Mesenchymal stem cell (in vitro differentiated cells and primary cell): ENCODE measurements around the gene FBXL2.

Experiments
- DNase-seq: peaks from one replicate; pipeline ENCODE4 v3.0.0-alpha.2; 2013
- H2AFZ ChIP-seq: one replicate; pipeline ENCODE4 v1.6.1; 2013; ENCODE audit warnings: low read depth, mild to moderate bottlenecking, control low read depth, inconsistent platforms, low read length, moderate library complexity
- H2AK5ac ChIP-seq: 2 replicates; pipeline ENCODE4 v1.6.1; 2013; ENCODE audit warnings: low read length, moderate library complexity, mild to moderate bottlenecking, inconsistent platforms; ENCODE audit not compliant: severe bottlenecking
- H2BK120ac ChIP-seq: one replicate; pipeline ENCODE4 v1.6.1; 2013; ENCODE audit warnings: low read depth, mild to moderate bottlenecking, inconsistent platforms, low read length, moderate library complexity
- H2BK12ac ChIP-seq, 2 experiments: one replicate each; pipeline ENCODE4 v1.6.1; 2013; ENCODE audit warnings: inconsistent platforms in 2 of 2, low read length in 2 of 2, mild to moderate bottlenecking in 2 of 2, moderate library complexity in 2 of 2, control low read depth in 1 of 2
- H2BK15ac ChIP-seq: one replicate; pipeline ENCODE4 v1.6.1; 2013; ENCODE audit warnings: mild to moderate bottlenecking, low read depth, inconsistent platforms; ENCODE audit not compliant: poor library complexity, severe bottlenecking
- H2BK5ac ChIP-seq: 2 replicates; pipeline ENCODE4 v1.6.1; 2013; ENCODE audit warnings: low read depth, mild to moderate bottlenecking, low read length, control low read depth, inconsistent platforms; ENCODE audit not compliant: poor library complexity, severe bottlenecking
- H3K14ac ChIP-seq, 2 experiments: one replicate each; pipeline ENCODE4 v1.6.1; 2013; ENCODE audit warnings: inconsistent platforms in 2 of 2, low read length in 2 of 2, control low read depth in 1 of 2, mild to moderate bottlenecking in 1 of 2, moderate library complexity in 1 of 2
- H3K18ac ChIP-seq, 2 experiments: one replicate each; pipeline ENCODE4 v1.6.1; 2013; ENCODE audit warnings: inconsistent platforms in 2 of 2, low read length in 2 of 2, control low read depth in 1 of 2, low read depth in 1 of 2, mild to moderate bottlenecking in 1 of 2
- H3K23ac ChIP-seq, 2 experiments: one replicate each; pipeline ENCODE4 v1.6.1; 2013; ENCODE audit warnings: inconsistent platforms in 2 of 2, low read length in 2 of 2, mild to moderate bottlenecking in 2 of 2, moderate library complexity in 2 of 2, control low read depth in 1 of 2
- H3K27ac ChIP-seq: 2 replicates; pipeline ENCODE4 v1.5.1; 2013; ENCODE audit warnings: mild to moderate bottlenecking, moderate library complexity, low read length, control low read depth, inconsistent platforms; ENCODE audit not compliant: poor library complexity, severe bottlenecking
- H3K27me3 ChIP-seq, 2 experiments: 2 replicates each; pipeline versions ENCODE4 v1.6.1 to v1.7.0; 2013; ENCODE audit warnings: low read length in 2 of 2, mild to moderate bottlenecking in 2 of 2, moderate library complexity in 2 of 2, control low read depth in 1 of 2, inconsistent platforms in 1 of 2; ENCODE audit not compliant: control insufficient read depth in 1 of 2, insufficient read depth in 1 of 2
- H3K36me3 ChIP-seq, 2 experiments: 2 replicates each; pipeline versions ENCODE4 v1.6.1 to v1.7.0; 2013; ENCODE audit warnings: low read length in 2 of 2, control low read depth in 1 of 2, inconsistent platforms in 1 of 2, low read depth in 1 of 2, mild to moderate bottlenecking in 1 of 2; ENCODE audit not compliant: insufficient read depth in 2 of 2, control insufficient read depth in 1 of 2
- H3K4ac ChIP-seq, 2 experiments: one replicate each; pipeline ENCODE4 v1.6.1; 2013; ENCODE audit warnings: inconsistent platforms in 2 of 2, low read length in 2 of 2, mild to moderate bottlenecking in 2 of 2, moderate library complexity in 2 of 2, control low read depth in 1 of 2, low read depth in 1 of 2
- H3K4me1 ChIP-seq: 2 replicates; pipeline ENCODE4 v1.6.1; 2013; ENCODE audit warnings: low read depth, low read length, control low read depth; ENCODE audit not compliant: control insufficient read depth, insufficient read depth
- H3K4me2 ChIP-seq: 2 replicates; pipeline ENCODE4 v1.6.1; 2013; ENCODE audit warnings: low read length, mild to moderate bottlenecking, inconsistent platforms; ENCODE audit not compliant: poor library complexity, severe bottlenecking
- H3K4me3 ChIP-seq, 2 experiments: 2 replicates each; pipeline versions ENCODE4 v1.5.1 to v1.7.0; 2013; ENCODE audit warnings: low read length in 2 of 2, mild to moderate bottlenecking in 2 of 2, control low read depth in 1 of 2, low read depth in 1 of 2; ENCODE audit not compliant: insufficient read depth in 1 of 2
- H3K79me1 ChIP-seq: replicated peaks from 2 replicates; pipeline ENCODE4 v1.6.1; 2013; ENCODE audit warnings: mild to moderate bottlenecking, control low read depth, low read length, inconsistent platforms; ENCODE audit not compliant: poor library complexity, severe bottlenecking
- H3K9ac ChIP-seq: 2 replicates; pipeline ENCODE4 v1.7.0; 2013; ENCODE audit warnings: mild to moderate bottlenecking, low read length, moderate library complexity
- H3K9me3 ChIP-seq: 2 replicates; pipeline ENCODE4 v1.7.0; 2013; ENCODE audit warnings: mild to moderate bottlenecking, low read length; ENCODE audit not compliant: control insufficient read depth
- H4K8ac ChIP-seq: one replicate; pipeline ENCODE4 v1.6.1; 2013; ENCODE audit warnings: inconsistent platforms, mild to moderate bottlenecking, low read length, moderate library complexity
- H4K91ac ChIP-seq: one replicate; pipeline ENCODE4 v1.6.1; 2013; ENCODE audit warnings: mild to moderate bottlenecking, low read length, inconsistent platforms
- WGBS: methylation state at CpG from one replicate; pipeline ENCODE4 v1.1.7; 2013; ENCODE audit warnings: mixed read lengths; 5-methylcytosine and 5-hydroxymethylcytosine counted together

The FBXL2 gene

DNA sequence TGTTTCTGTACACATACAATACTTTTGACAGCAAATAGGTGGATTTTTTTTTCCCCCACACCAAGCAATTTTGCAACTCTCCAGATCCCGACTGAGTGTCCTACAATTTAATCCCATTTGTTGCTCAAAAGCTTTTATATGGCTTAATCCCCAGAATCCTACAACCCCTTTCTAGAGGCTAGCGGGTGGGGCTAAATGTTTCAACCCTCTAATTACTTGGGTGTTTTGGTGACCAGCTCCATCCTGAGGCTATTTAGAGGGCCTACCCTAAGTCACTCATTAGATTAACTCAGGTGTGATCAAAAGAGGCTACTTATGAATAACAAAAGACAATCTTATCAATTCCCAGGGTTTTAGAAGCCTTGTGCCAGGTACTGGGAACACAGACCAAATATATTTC lies 21.0 kb upstream of the FBXL2 start:
- H3K18ac ChIP-seq, result no peak overlapping the region
- H2BK120ac ChIP-seq, result no peak overlapping the region
- H4K8ac ChIP-seq, result no peak overlapping the region
- no peak overlapping the region for H2AK5ac ChIP-seq
- no peaks in the 10 kb centered on the region for H3K27me3 ChIP-seq
- H3K27ac ChIP-seq, result no peak overlapping the region
- H3K36me3 ChIP-seq, result no peaks in the 10 kb centered on the region
- no peaks in the 10 kb centered on the region for H3K79me1 ChIP-seq
- no peak overlapping the region for H3K4ac ChIP-seq
- 86% methylated on average over 2 of the region's 2 CpGs for WGBS
- no peak overlapping the region for H3K9ac ChIP-seq
- H2BK5ac ChIP-seq, result no peak overlapping the region
- H3K23ac ChIP-seq, result no peak overlapping the region
- H3K14ac ChIP-seq, result no peak overlapping the region
- H2BK15ac ChIP-seq, result no peak overlapping the region
- DNase-seq, result no peak
- no peak overlapping the region for H4K91ac ChIP-seq
- no peak overlapping the region for H2AFZ ChIP-seq
- no peak overlapping the region for H3K4me2 ChIP-seq
- H3K4me3 ChIP-seq, result no peak overlapping the region
- no peaks in the 10 kb centered on the region for H3K4me1 ChIP-seq
- H2BK12ac ChIP-seq, result no peak overlapping the region
- no peaks in the 10 kb centered on the region for H3K9me3 ChIP-seq

- no peak overlapping the region for H2BK5ac ChIP-seq
- no peaks in the 10 kb centered on the region for H3K4me1 ChIP-seq
- H3K9me3 ChIP-seq, result peaks cover 10% of the 10 kb centered on the region
- H3K79me1 ChIP-seq, result no peaks in the 10 kb centered on the region
- no peak overlapping the region for H3K27ac ChIP-seq
- H3K9ac ChIP-seq, result no peak overlapping the region
- no peak overlapping the region for H2AK5ac ChIP-seq
- no peak overlapping the region for H4K91ac ChIP-seq
- no peak overlapping the region for H3K23ac ChIP-seq
- H2AFZ ChIP-seq, result no peak overlapping the region
- H3K4me3 ChIP-seq, result no peak overlapping the region
- no peaks in the 10 kb centered on the region for H3K36me3 ChIP-seq
- no peak overlapping the region for H3K14ac ChIP-seq
- H3K27me3 ChIP-seq, result no peaks in the 10 kb centered on the region
- H4K8ac ChIP-seq, result no peak overlapping the region
- H3K4me2 ChIP-seq, result no peak overlapping the region
- WGBS, result 100% methylated on average over 3 of the region's 5 CpGs
- no peak overlapping the region for H2BK15ac ChIP-seq
- H3K4ac ChIP-seq, result no peak overlapping the region
- H2BK12ac ChIP-seq, result no peak overlapping the region
- DNase-seq, result no peak
- no peak overlapping the region for H2BK120ac ChIP-seq
- no peak overlapping the region for H3K18ac ChIP-seq
These were observed 17.1 kb upstream of the FBXL2 start for GRCh38 chr3:33260104-33260503.

DNA sequence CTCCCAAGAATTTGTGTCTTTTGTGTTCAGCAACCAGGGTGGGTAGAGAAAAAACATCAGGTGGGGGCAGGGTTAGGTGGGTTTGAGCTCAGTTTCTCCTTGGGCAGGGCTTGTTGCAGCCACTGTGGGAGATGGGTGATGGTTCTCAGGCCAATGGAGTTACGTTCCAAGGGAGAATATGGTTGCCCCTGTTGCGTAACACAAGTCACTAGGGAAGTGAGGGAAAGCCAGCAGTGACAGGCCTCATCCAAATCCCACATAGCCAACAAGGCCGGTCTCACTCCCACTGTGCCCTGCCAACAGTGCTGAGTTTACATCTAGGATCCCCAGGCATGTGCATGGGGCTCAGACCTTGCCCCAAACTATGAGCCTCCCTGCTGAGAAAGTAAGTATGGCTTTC lies 7.9 kb upstream of the FBXL2 start:
- H3K36me3 ChIP-seq, result no peaks in the 10 kb centered on the region
- peak overlapping the region in 1 of 2 experiments; percentile 12 for H3K14ac ChIP-seq
- no peak overlapping the region for H3K18ac ChIP-seq
- H3K79me1 ChIP-seq, result no peaks in the 10 kb centered on the region
- no peak overlapping the region for H3K9ac ChIP-seq
- H3K9me3 ChIP-seq, result peaks cover 23% of the 10 kb centered on the region
- no peak overlapping the region for H4K8ac ChIP-seq
- no peaks in the 10 kb centered on the region for H3K4me1 ChIP-seq
- H3K4ac ChIP-seq, result no peak overlapping the region
- no peak overlapping the region for H2AFZ ChIP-seq
- DNase-seq, result no peak
- H2BK120ac ChIP-seq, result no peak overlapping the region
- no peak overlapping the region for H3K4me2 ChIP-seq
- H3K27ac ChIP-seq, result no peak overlapping the region
- no peak overlapping the region for H3K4me3 ChIP-seq
- H2BK12ac ChIP-seq, result no peak overlapping the region
- no peak overlapping the region for H2BK15ac ChIP-seq
- H2AK5ac ChIP-seq, result no peak overlapping the region
- H3K27me3 ChIP-seq, result peaks cover 0 to 7% of the 10 kb centered on the region in 2 experiments
- no peak overlapping the region for H3K23ac ChIP-seq
- H4K91ac ChIP-seq, result no peak overlapping the region
- WGBS, result 90% methylated on average over 3 of the region's 3 CpGs
- no peak overlapping the region for H2BK5ac ChIP-seq

DNA sequence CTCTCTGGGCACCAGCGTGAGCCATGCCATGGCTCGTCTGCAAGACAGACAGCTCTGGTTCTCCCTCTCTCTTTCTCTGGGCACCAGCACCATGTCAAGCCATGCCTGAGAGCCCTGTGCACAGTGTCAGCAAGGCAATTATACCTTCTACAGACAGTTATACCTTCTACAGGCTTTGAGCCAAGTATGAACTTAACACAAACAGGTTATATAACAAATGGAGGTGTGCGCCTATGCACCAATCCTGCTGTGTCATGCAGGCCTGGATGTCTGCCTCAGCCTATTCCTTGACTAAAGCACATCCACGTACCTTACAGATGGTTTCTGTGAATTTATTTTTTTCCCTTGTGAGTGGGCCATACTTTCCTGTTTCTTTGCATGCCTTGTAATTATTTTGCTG lies 5.9 kb upstream of the FBXL2 start:
- H4K8ac ChIP-seq, result no peak overlapping the region
- H2BK5ac ChIP-seq, result no peak overlapping the region
- no peak overlapping the region for H4K91ac ChIP-seq
- peaks cover 13% of the 10 kb centered on the region for H3K9me3 ChIP-seq
- no peak overlapping the region for H3K4ac ChIP-seq
- H3K14ac ChIP-seq, result no peak overlapping the region
- H3K79me1 ChIP-seq, result no peaks in the 10 kb centered on the region
- H3K36me3 ChIP-seq, result no peaks in the 10 kb centered on the region
- H2BK120ac ChIP-seq, result no peak overlapping the region
- H3K23ac ChIP-seq, result no peak overlapping the region
- DNase-seq, result no peak
- H3K4me3 ChIP-seq, result no peak overlapping the region
- no peak overlapping the region for H3K27ac ChIP-seq
- H3K4me1 ChIP-seq, result no peaks in the 10 kb centered on the region
- peaks cover 0 to 7% of the 10 kb centered on the region in 2 experiments for H3K27me3 ChIP-seq
- H3K9ac ChIP-seq, result no peak overlapping the region
- H3K18ac ChIP-seq, result no peak overlapping the region
- H2AK5ac ChIP-seq, result no peak overlapping the region
- H2BK12ac ChIP-seq, result no peak overlapping the region
- no peak overlapping the region for H2BK15ac ChIP-seq
- no peak overlapping the region for H2AFZ ChIP-seq
- WGBS, result 95% methylated on average over 4 of the region's 4 CpGs
- H3K4me2 ChIP-seq, result no peak overlapping the region
